K562 (cell line): ENCODE results near the gene ZMYND8. TPM values are rescaled to one million over a fixed set of nuclear protein-coding genes. Genes with fewer than 3 reads are reported as not detected.

Experiments used
- AFF4 ChIP-seq: sonication (generic); formaldehyde crosslinking; IDR thresholded peaks from 2 replicates; pipeline ENCODE4 v1.8.0; 2023; ENCODE audit warnings: mild to moderate bottlenecking, missing genetic modification reagents
- BCLAF1 ChIP-seq, 2 experiments: fragments of 450-650 bp in 1 of 2; IDR thresholded peaks; 2 replicates each; pipeline ENCODE4 v1.6.1; 2011 to 2017; ENCODE audit warnings: low read depth in 2 of 2, antibody characterized with exemption in 1 of 2, borderline replicate concordance in 1 of 2, low read length in 1 of 2, mild to moderate bottlenecking in 1 of 2, mixed read lengths in 1 of 2; ENCODE audit not compliant: control insufficient read depth in 1 of 2
- EP400 ChIP-seq: fragments of 450-650 bp; IDR thresholded peaks from 2 replicates; pipeline ENCODE4 v1.6.1; 2017; ENCODE audit warnings: antibody characterized with exemption, mild to moderate bottlenecking, moderate library complexity
- EWSR1 ChIP-seq: fragments of 450-650 bp; IDR thresholded peaks from 2 replicates; pipeline ENCODE4 v1.6.1; 2018; ENCODE audit warnings: borderline replicate concordance, mild to moderate bottlenecking, low read depth, moderate library complexity; ENCODE audit not compliant: partially characterized antibody
- KDM5B ChIP-seq: fragments of 200-600 bp; sonication (generic); IDR thresholded peaks from 2 replicates; pipeline ENCODE4 v1.6.1; 2012; ENCODE audit warnings: low read depth, mild to moderate bottlenecking, moderate library complexity, low read length, control low read depth, inconsistent platforms; ENCODE audit not compliant: insufficient replicate concordance
- MAZ ChIP-seq, 2 experiments: fragments of 450-650 bp in 1 of 2; sonication (generic) in 1 of 2; formaldehyde crosslinking; IDR thresholded peaks in 1 of 2; conservative IDR thresholded peaks in 1 of 2; 2 replicates each; pipeline versions ENCODE4 v1.4.0 to v1.5.0; 2020; ENCODE audit warnings: mild to moderate bottlenecking in 1 of 2, missing genetic modification reagents in 1 of 2
- POU5F1 ChIP-seq: fragments of 150-350 bp; IDR thresholded peaks from 2 replicates; pipeline ENCODE4 v1.6.1; 2014; ENCODE audit warnings: borderline replicate concordance, low read length, low read depth, mild to moderate bottlenecking; ENCODE audit not compliant: partially characterized antibody
- TCF15 ChIP-seq: fragments of 250-450 bp; sonication (Bioruptor Pico); IDR thresholded peaks from 2 replicates; pipeline ENCODE4 v1.8.0; 2022; ENCODE audit warnings: moderate library complexity, mild to moderate bottlenecking, inconsistent platforms
- ZEB2 ChIP-seq: fragments of 450-650 bp; IDR thresholded peaks from 2 replicates; pipeline ENCODE4 v1.6.1; 2016
- ZNF398 ChIP-seq: fragments of 250-450 bp; sonication (Bioruptor Pico); IDR thresholded peaks from 2 replicates; pipeline ENCODE4 v1.8.0; 2021; ENCODE audit warnings: moderate library complexity, mild to moderate bottlenecking, inconsistent platforms
- ZNF592 ChIP-seq: fragments of 450-650 bp; IDR thresholded peaks from 2 replicates; pipeline ENCODE4 v1.6.1; 2017; ENCODE audit warnings: antibody characterized with exemption, mild to moderate bottlenecking
- polyA plus RNA-seq, 8 experiments: library from polyadenylated mRNA; depleted of rRNA in 4 of 8; stranded (reverse) in 5 of 8; unstranded in 3 of 8; fragments of >200 nt; fragmentation: Nextera tagmentation in 2 of 8; fragmentation: Illumina TruSeq in 1 of 8; extraction: Ambion mirVana in 2 of 8; extraction: Trizol in 1 of 8; gene quantifications; 2 replicates each; pipeline versions ENCODE4 v1.2.1 to v1.2.3, GENCODE V29; 2011 to 2014; ENCODE audit warnings: inconsistent platforms in 1 of 8, missing spikeins in 1 of 8
- total RNA-seq, 7 experiments: library from RNA; depleted of rRNA in 6 of 7; stranded (reverse); fragments of >200 nt in 6 of 7; fragmentation: Illumina TruSeq in 2 of 7; extraction: Trizol in 2 of 7; gene quantifications; 2 replicates each; pipeline versions ENCODE4 v1.2.1 to v1.2.3, GENCODE V29; 2011 to 2021; ENCODE audit warnings: low replicate concordance in 1 of 7

ZMYND8 gene
- total and polyA plus RNA-seq, 9 of the 15 experiments (the other 6 are each of a cell fraction or from before 2014, with no cell fraction given), result 31.8 to 148 (median 71.9) TPM

GRCh38 chr20:47319517-47320252, 36.8 kb downstream of the ZMYND8 start (continued):
- TF ChIP-seq ZNF398, result no peak
- TF ChIP-seq KDM5B, result no peak
- TF ChIP-seq ZEB2, result no peak
- TF ChIP-seq EWSR1, result peak; percentile 90
- no peak for TF ChIP-seq EP400
- peak; percentile 42; the same call in 1 of the 2 replicates for TF ChIP-seq ZNF592
- TF ChIP-seq BCLAF1 (IDR thresholded peaks at IDR 0.05; ENCODE audit: borderline replicate concordance in 1 of 2, control insufficient read depth in 1 of 2, low read depth in 2 of 2, low read length in 1 of 2), result peak in 1 of 2 experiments; percentile 31; a peak in 1 of 4 replicates
- peak in 1 of 2 experiments; percentile 29; a peak in 1 of 4 replicates for TF ChIP-seq MAZ (CRISPR knock-in tag; conservative IDR thresholded peaks at IDR 0.05 in 1 of 2, IDR thresholded peaks at IDR 0.05 in 1 of 2)
- no peak for TF ChIP-seq TCF15 (CRISPR knock-in tag)
- TF ChIP-seq AFF4 (CRISPR knock-in tag), result no peak
- TF ChIP-seq POU5F1, result no peak
